Hepatocyte (in vitro differentiated cells): Measurements from ENCODE around the gene KCTD17.

ENCODE experiments used
- EZH2 ChIP-seq: fragments of 200-600 bp; sonication (generic); IDR thresholded peaks from 2 replicates; pipeline ENCODE4 v1.6.1; 2016; ENCODE audit warnings: antibody characterized with exemption, mild to moderate bottlenecking, borderline replicate concordance
- EZH2phosphoT487 ChIP-seq: fragments of 200-600 bp; sonication (generic); IDR thresholded peaks from one replicate; pipeline ENCODE4 v1.6.1; 2018; ENCODE audit warnings: antibody characterized with exemption, mild to moderate bottlenecking, low read depth, moderate library complexity; ENCODE audit not compliant: unreplicated experiment, severe bottlenecking
- TF ChIP-seq, protein P1 (sequence below): fragments of 200-600 bp; sonication (generic); IDR thresholded peaks from 2 replicates; pipeline ENCODE4 v1.5.1; 2016; ENCODE audit warnings: antibody characterized with exemption, mild to moderate bottlenecking; ENCODE audit not compliant: poor library complexity

DNA sequence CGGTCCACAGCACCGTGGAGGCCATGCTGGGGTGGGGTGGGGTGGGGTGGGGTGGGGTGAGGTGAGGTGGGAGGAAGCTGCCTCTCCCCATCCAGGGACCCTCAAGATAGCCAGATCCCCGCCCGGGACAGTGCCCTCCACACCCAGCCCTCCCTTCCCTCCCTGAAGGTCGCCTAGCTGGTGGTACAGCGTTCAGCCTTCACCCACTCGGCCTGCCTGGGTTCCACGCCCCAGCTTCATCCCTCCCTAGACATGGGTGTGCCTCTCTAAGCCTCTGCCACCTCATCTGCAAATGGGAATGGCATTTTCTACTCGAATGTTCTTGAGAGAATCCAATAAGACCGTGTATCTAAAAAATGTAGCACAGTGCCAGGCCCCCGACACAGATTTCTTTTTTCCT lies 17.8 kb downstream of the KCTD17 start:
- TF ChIP-seq, protein P1, sequence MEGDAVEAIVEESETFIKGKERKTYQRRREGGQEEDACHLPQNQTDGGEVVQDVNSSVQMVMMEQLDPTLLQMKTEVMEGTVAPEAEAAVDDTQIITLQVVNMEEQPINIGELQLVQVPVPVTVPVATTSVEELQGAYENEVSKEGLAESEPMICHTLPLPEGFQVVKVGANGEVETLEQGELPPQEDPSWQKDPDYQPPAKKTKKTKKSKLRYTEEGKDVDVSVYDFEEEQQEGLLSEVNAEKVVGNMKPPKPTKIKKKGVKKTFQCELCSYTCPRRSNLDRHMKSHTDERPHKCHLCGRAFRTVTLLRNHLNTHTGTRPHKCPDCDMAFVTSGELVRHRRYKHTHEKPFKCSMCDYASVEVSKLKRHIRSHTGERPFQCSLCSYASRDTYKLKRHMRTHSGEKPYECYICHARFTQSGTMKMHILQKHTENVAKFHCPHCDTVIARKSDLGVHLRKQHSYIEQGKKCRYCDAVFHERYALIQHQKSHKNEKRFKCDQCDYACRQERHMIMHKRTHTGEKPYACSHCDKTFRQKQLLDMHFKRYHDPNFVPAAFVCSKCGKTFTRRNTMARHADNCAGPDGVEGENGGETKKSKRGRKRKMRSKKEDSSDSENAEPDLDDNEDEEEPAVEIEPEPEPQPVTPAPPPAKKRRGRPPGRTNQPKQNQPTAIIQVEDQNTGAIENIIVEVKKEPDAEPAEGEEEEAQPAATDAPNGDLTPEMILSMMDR: no peak
- TF ChIP-seq EZH2: no peak
- no peak for TF ChIP-seq EZH2phosphoT487
